ENCODE measurements around the gene FAM120B. TPM values are rescaled to one million over a fixed set of nuclear protein-coding genes. Genes with fewer than 3 reads are reported as not detected.

Gene FAM120B
- total RNA-seq, 1 experiment from 2014 or later = 16.7 TPM

- Mint-ChIP-seq H3K9me3 (peaks cover 0 to 4% of the 10 kb centered on the region in 2 experiments; a peak in 3 of 5 replicates), H3K27me3 (ENCODE audit: low read depth) (peaks cover 6% of the 10 kb centered on the region), H3K27ac (no peak overlapping the region), H3K4me1 (peaks cover 10 to 26% of the 10 kb centered on the region in 2 experiments), H3K4me3 (no peak overlapping the region), H3K36me3 (ENCODE audit: insufficient read depth in 1 of 3, low read depth in 3 of 3) (peaks cover 0 to 9% (median 5%) of the 10 kb centered on the region in 3 experiments; a peak in 5 of 7 replicates)
- H3K9ac ChIP-seq (ENCODE audit: extremely low read depth, insufficient read length, low read length) = no peak overlapping the region
- H3K79me1 ChIP-seq (ENCODE audit: insufficient read depth, low read depth, low read length, poor library complexity, severe bottlenecking) = no peaks in the 10 kb centered on the region
- WGBS (ENCODE audit: extremely low coverage, insufficient read length, low lambda C conversion rate) = no CpG with 5 or more reads among the region's 21 CpGs
- H3K23me2 ChIP-seq (ENCODE audit: insufficient read length, low read depth, low read length, poor library complexity, severe bottlenecking) = no peaks in the 10 kb centered on the region
- no peak overlapping the region for H4K91ac ChIP-seq (ENCODE audit: insufficient read length, low read depth, low read length)
- no peaks in the 10 kb centered on the region for H3K79me2 ChIP-seq (ENCODE audit: insufficient read depth, low read length)
- H2BK12ac ChIP-seq (ENCODE audit: insufficient read length, low read depth, low read length) = peak overlapping the region; percentile 66
- H3K4ac ChIP-seq (ENCODE audit: low read depth, low read length) = no peak overlapping the region
- H4K8ac ChIP-seq (replicated peaks; ENCODE audit: insufficient read length, low read depth, low read length) = no peak overlapping the region
- H3K27me3 ChIP-seq (ENCODE audit: insufficient read depth, low read length) = no peaks in the 10 kb centered on the region
- DNase-seq = peak; percentile 19
- no peak overlapping the region for H3K56ac ChIP-seq (ENCODE audit: insufficient read length, low read depth, low read length)
- H2BK20ac ChIP-seq (ENCODE audit: low read depth, low read length, poor library complexity, severe bottlenecking) = no peak overlapping the region
- no peak overlapping the region for H3K23ac ChIP-seq (ENCODE audit: insufficient read length, low read depth, low read length)
- no peak overlapping the region for H2BK5ac ChIP-seq (ENCODE audit: insufficient read length, low read length)
- no peak overlapping the region for H3K27ac ChIP-seq (ENCODE audit: insufficient read length, low read depth, low read length)
- H2AK5ac ChIP-seq (ENCODE audit: insufficient read length, low read length) = no peak overlapping the region
- H2AFZ ChIP-seq (ENCODE audit: low read length) = no peak overlapping the region
- peak overlapping the region; percentile 51 for H3K18ac ChIP-seq (ENCODE audit: insufficient read length, low read depth, low read length)
- H3K4me1 ChIP-seq (ENCODE audit: insufficient read depth, low read length) = no peaks in the 10 kb centered on the region
- no peak overlapping the region for H3K14ac ChIP-seq (ENCODE audit: insufficient read depth, low read length)
- H3T11ph ChIP-seq (ENCODE audit: low read length) = no peak overlapping the region
- H4K5ac ChIP-seq (ENCODE audit: insufficient read length, low read depth, low read length) = no peak overlapping the region
- H3K4me2 ChIP-seq (ENCODE audit: insufficient read depth, insufficient read length, low read length) = no peak overlapping the region
- no peaks in the 10 kb centered on the region for H4K20me1 ChIP-seq (ENCODE audit: control insufficient read depth, insufficient read depth, insufficient read length)
- no peak overlapping the region for H2BK15ac ChIP-seq (ENCODE audit: low read depth, low read length)
- TF ChIP-seq CTCF (conservative IDR thresholded peaks at IDR 0.05) = no peak
- no peaks in the 10 kb centered on the region for H3K9me3 ChIP-seq (ENCODE audit: control insufficient read depth, low read depth, low read length)
- H2BK120ac ChIP-seq (ENCODE audit: low read depth, low read length, poor library complexity, severe bottlenecking) = no peak overlapping the region
These were observed 133.1 kb downstream of the FAM120B start for GRCh38 chr6:170439366-170440361.

All from H9 (cell line).